Measurements from ENCODE around the gene SFT2D2.

Gene SFT2D2

GRCh38 chr1:168217664-168218063 lies 8.1 kb upstream of the SFT2D2 start:
- WGBS (ENCODE audit: extremely low coverage, insufficient coverage, low lambda C conversion rate): no CpG with 5 or more reads among the region's 4 CpGs
- no peak overlapping the region for H3K56ac ChIP-seq (ENCODE audit: low read length)
- no peak overlapping the region for H3K4ac ChIP-seq (ENCODE audit: low read depth, low read length)
- H4K5ac ChIP-seq (ENCODE audit: low read length): no peak overlapping the region
- no peaks in the 10 kb centered on the region for H3K79me2 ChIP-seq (ENCODE audit: control insufficient read depth, insufficient read depth, low read length)
- no peaks in the 10 kb centered on the region for H3K36me3 ChIP-seq (ENCODE audit: control insufficient read depth, insufficient read depth, low read length)
- DNase-seq: no peak
- no peak overlapping the region for H3K4me3 ChIP-seq (ENCODE audit: low read length)
- H3K4me1 ChIP-seq (ENCODE audit: control insufficient read depth, low read depth, low read length): no peaks in the 10 kb centered on the region
- H3K9ac ChIP-seq (ENCODE audit: low read length): no peak overlapping the region
- no peaks in the 10 kb centered on the region for H3K27me3 ChIP-seq (ENCODE audit: insufficient read depth, low read length, poor library complexity)
- no peak overlapping the region for H2AK5ac ChIP-seq (ENCODE audit: low read length)
- no peak overlapping the region for H3K18ac ChIP-seq (ENCODE audit: low read length)
- no peak overlapping the region for H3K4me2 ChIP-seq (ENCODE audit: low read length)
- no peak overlapping the region for H2BK15ac ChIP-seq (replicated peaks; ENCODE audit: low read depth)
- no peak overlapping the region for H3K23ac ChIP-seq (ENCODE audit: low read length)
- no peak overlapping the region for H3K27ac ChIP-seq (ENCODE audit: low read depth, low read length)
- no peak overlapping the region for H2BK5ac ChIP-seq (ENCODE audit: low read length)
- H3K79me1 ChIP-seq (ENCODE audit: low read length): no peaks in the 10 kb centered on the region
- H2BK120ac ChIP-seq (ENCODE audit: low read depth, low read length): no peak overlapping the region
- H4K8ac ChIP-seq (ENCODE audit: low read depth, low read length): no peak overlapping the region

GRCh38 chr1:168218658-168219057 lies 7.1 kb upstream of the SFT2D2 start:
- Histone ChIP-seq H3K4me3 (ENCODE audit: low read length) (no peak overlapping the region), H4K5ac (ENCODE audit: low read length) (no peak overlapping the region), H3K4me2 (ENCODE audit: low read length) (no peak overlapping the region), H3K23ac (ENCODE audit: low read length) (no peak overlapping the region), H2AK5ac (ENCODE audit: low read length) (no peak overlapping the region), H3K79me1 (ENCODE audit: low read length) (no peaks in the 10 kb centered on the region), H3K36me3 (ENCODE audit: control insufficient read depth, insufficient read depth, low read length) (no peaks in the 10 kb centered on the region), H3K56ac (ENCODE audit: low read length) (no peak overlapping the region), H3K79me2 (ENCODE audit: control insufficient read depth, insufficient read depth, low read length) (no peaks in the 10 kb centered on the region), H3K4ac (ENCODE audit: low read depth, low read length) (no peak overlapping the region), H2BK5ac (ENCODE audit: low read length) (no peak overlapping the region), H2BK15ac (replicated peaks; ENCODE audit: low read depth) (no peak overlapping the region), H4K8ac (ENCODE audit: low read depth, low read length) (no peak overlapping the region), H3K27me3 (ENCODE audit: insufficient read depth, low read length, poor library complexity) (no peaks in the 10 kb centered on the region), H2BK120ac (ENCODE audit: low read depth, low read length) (no peak overlapping the region), H3K4me1 (ENCODE audit: control insufficient read depth, low read depth, low read length) (no peaks in the 10 kb centered on the region), H3K18ac (ENCODE audit: low read length) (no peak overlapping the region), H3K27ac (ENCODE audit: low read depth, low read length) (no peak overlapping the region), H3K9ac (ENCODE audit: low read length) (no peak overlapping the region)
- DNase-seq: no peak
- WGBS (ENCODE audit: extremely low coverage, insufficient coverage, low lambda C conversion rate): no CpG with 5 or more reads among the region's 4 CpGs

- Histone ChIP-seq H3K36me3 (ENCODE audit: control insufficient read depth, insufficient read depth, low read length) (no peaks in the 10 kb centered on the region), H4K8ac (ENCODE audit: low read depth, low read length) (no peak overlapping the region), H3K4me1 (ENCODE audit: control insufficient read depth, low read depth, low read length) (no peaks in the 10 kb centered on the region), H2AK5ac (ENCODE audit: low read length) (no peak overlapping the region), H2BK120ac (ENCODE audit: low read depth, low read length) (no peak overlapping the region), H3K27me3 (ENCODE audit: insufficient read depth, low read length, poor library complexity) (no peaks in the 10 kb centered on the region), H3K4me2 (ENCODE audit: low read length) (no peak overlapping the region), H3K27ac (ENCODE audit: low read depth, low read length) (no peak overlapping the region), H3K4ac (ENCODE audit: low read depth, low read length) (no peak overlapping the region), H3K23ac (ENCODE audit: low read length) (no peak overlapping the region), H3K79me2 (ENCODE audit: control insufficient read depth, insufficient read depth, low read length) (no peaks in the 10 kb centered on the region), H2BK5ac (ENCODE audit: low read length) (no peak overlapping the region), H3K56ac (ENCODE audit: low read length) (no peak overlapping the region), H3K79me1 (ENCODE audit: low read length) (no peaks in the 10 kb centered on the region), H3K9ac (ENCODE audit: low read length) (no peak overlapping the region), H4K5ac (ENCODE audit: low read length) (no peak overlapping the region), H3K18ac (ENCODE audit: low read length) (no peak overlapping the region), H2BK15ac (replicated peaks; ENCODE audit: low read depth) (no peak overlapping the region), H3K4me3 (ENCODE audit: low read length) (no peak overlapping the region)
- no CpG with 5 or more reads among the region's 6 CpGs for WGBS (ENCODE audit: extremely low coverage, insufficient coverage, low lambda C conversion rate)
- DNase-seq: no peak
Observed at GRCh38 chr1:168220470-168220871, 5.3 kb upstream of the SFT2D2 start.

GRCh38 chr1:168221275-168221674 lies 4.5 kb upstream of the SFT2D2 start:
- H2AK5ac ChIP-seq (ENCODE audit: low read length): no peak overlapping the region
- no peak overlapping the region for H3K9ac ChIP-seq (ENCODE audit: low read length)
- H3K18ac ChIP-seq (ENCODE audit: low read length): no peak overlapping the region
- no peak overlapping the region for H3K23ac ChIP-seq (ENCODE audit: low read length)
- no peak overlapping the region for H3K27ac ChIP-seq (ENCODE audit: low read depth, low read length)
- H2BK5ac ChIP-seq (ENCODE audit: low read length): no peak overlapping the region
- no peak overlapping the region for H4K8ac ChIP-seq (ENCODE audit: low read depth, low read length)
- H2BK120ac ChIP-seq (ENCODE audit: low read depth, low read length): no peak overlapping the region
- no peak overlapping the region for H4K5ac ChIP-seq (ENCODE audit: low read length)
- no peak overlapping the region for H3K4me3 ChIP-seq (ENCODE audit: low read length)
- no peak overlapping the region for H3K56ac ChIP-seq (ENCODE audit: low read length)
- no CpG with 5 or more reads among the region's 2 CpGs for WGBS (ENCODE audit: extremely low coverage, insufficient coverage, low lambda C conversion rate)
- H3K4me1 ChIP-seq (ENCODE audit: control insufficient read depth, low read depth, low read length): no peaks in the 10 kb centered on the region
- H3K4ac ChIP-seq (ENCODE audit: low read depth, low read length): no peak overlapping the region
- H3K27me3 ChIP-seq (ENCODE audit: insufficient read depth, low read length, poor library complexity): no peaks in the 10 kb centered on the region
- no peaks in the 10 kb centered on the region for H3K79me2 ChIP-seq (ENCODE audit: control insufficient read depth, insufficient read depth, low read length)
- H3K4me2 ChIP-seq (ENCODE audit: low read length): no peak overlapping the region
- H3K79me1 ChIP-seq (ENCODE audit: low read length): no peaks in the 10 kb centered on the region
- no peak for DNase-seq
- no peaks in the 10 kb centered on the region for H3K36me3 ChIP-seq (ENCODE audit: control insufficient read depth, insufficient read depth, low read length)
- no peak overlapping the region for H2BK15ac ChIP-seq (replicated peaks; ENCODE audit: low read depth)

GRCh38 chr1:168223261-168223660 lies 2.5 kb upstream of the SFT2D2 start:
- no peak for DNase-seq
- Histone ChIP-seq H3K36me3 (ENCODE audit: control insufficient read depth, insufficient read depth, low read length) (no peaks in the 10 kb centered on the region), H3K27me3 (ENCODE audit: insufficient read depth, low read length, poor library complexity) (no peaks in the 10 kb centered on the region)

GRCh38 chr1:168223681-168224540 lies 1.9 kb upstream of the SFT2D2 start:
- Histone ChIP-seq H2BK15ac (replicated peaks; ENCODE audit: low read depth) (no peak overlapping the region), H2AK5ac (ENCODE audit: low read length) (no peak overlapping the region), H3K36me3 (ENCODE audit: control insufficient read depth, insufficient read depth, low read length) (no peaks in the 10 kb centered on the region), H2BK120ac (ENCODE audit: low read depth, low read length) (no peak overlapping the region), H3K79me1 (ENCODE audit: low read length) (peaks cover 6% of the 10 kb centered on the region), H3K18ac (ENCODE audit: low read length) (no peak overlapping the region), H3K27ac (ENCODE audit: low read depth, low read length) (no peak overlapping the region), H3K4me1 (ENCODE audit: control insufficient read depth, low read depth, low read length) (peaks cover 2% of the 10 kb centered on the region), H2BK5ac (ENCODE audit: low read length) (no peak overlapping the region), H3K23ac (ENCODE audit: low read length) (no peak overlapping the region), H4K8ac (ENCODE audit: low read depth, low read length) (no peak overlapping the region), H3K9ac (ENCODE audit: low read length) (no peak overlapping the region), H3K27me3 (ENCODE audit: insufficient read depth, low read length, poor library complexity) (no peaks in the 10 kb centered on the region), H3K79me2 (ENCODE audit: control insufficient read depth, insufficient read depth, low read length) (peaks cover 11% of the 10 kb centered on the region), H3K4me2 (ENCODE audit: low read length) (no peak overlapping the region), H4K5ac (ENCODE audit: low read length) (no peak overlapping the region), H3K4ac (ENCODE audit: low read depth, low read length) (no peak overlapping the region), H3K56ac (ENCODE audit: low read length) (no peak overlapping the region), H3K4me3 (ENCODE audit: low read length) (no peak overlapping the region)
- DNase-seq: no peak

More at GRCh38 chr1:168223261-168223660, 2.5 kb upstream of the SFT2D2 start:
- Histone ChIP-seq H4K5ac (ENCODE audit: low read length) (no peak overlapping the region), H2BK120ac (ENCODE audit: low read depth, low read length) (no peak overlapping the region), H3K4ac (ENCODE audit: low read depth, low read length) (no peak overlapping the region), H3K9ac (ENCODE audit: low read length) (no peak overlapping the region), H4K8ac (ENCODE audit: low read depth, low read length) (no peak overlapping the region), H3K27ac (ENCODE audit: low read depth, low read length) (no peak overlapping the region), H3K4me1 (ENCODE audit: control insufficient read depth, low read depth, low read length) (peaks cover 2% of the 10 kb centered on the region), H3K56ac (ENCODE audit: low read length) (no peak overlapping the region), H2BK5ac (ENCODE audit: low read length) (no peak overlapping the region), H3K4me3 (ENCODE audit: low read length) (no peak overlapping the region), H3K4me2 (ENCODE audit: low read length) (no peak overlapping the region), H2AK5ac (ENCODE audit: low read length) (no peak overlapping the region), H3K23ac (ENCODE audit: low read length) (no peak overlapping the region), H2BK15ac (replicated peaks; ENCODE audit: low read depth) (no peak overlapping the region), H3K79me2 (ENCODE audit: control insufficient read depth, insufficient read depth, low read length) (peaks cover 8% of the 10 kb centered on the region), H3K79me1 (ENCODE audit: low read length) (peaks cover 6% of the 10 kb centered on the region), H3K18ac (ENCODE audit: low read length) (no peak overlapping the region)
